NCI-H2107 treated with DMSO at 0.1 percent for 48 hours (cell line): Measurements from ENCODE around the gene TTC9B.
A peak's percentile ranks its signal among the peaks of the same experiment; 100 is the strongest.
"Not testable (repeated sequence)": the region's sequence is repeated elsewhere in the genome, so short reads cannot be mapped to it uniquely, and the experiment has no call there.

Experiments used
- DNase-seq: peaks from one replicate; lab custom pipeline; 2025; ENCODE audit not compliant: unreplicated experiment; lab: John Stamatoyannopoulos, UW

TTC9B gene

GRCh38 chr19:40233811-40234389, 15.7 kb upstream of the TTC9B start:
- no peak for DNase-seq

- no peak for DNase-seq
Observed at GRCh38 chr19:40232949-40233810, 15.0 kb upstream of the TTC9B start.

GRCh38 chr19:40232479-40232878, 14.3 kb upstream of the TTC9B start:
- DNase-seq = no peak

GRCh38 chr19:40231544-40232424, 13.6 kb upstream of the TTC9B start:
- DNase-seq = no peak

- no peak for DNase-seq
Observed at GRCh38 chr19:40231057-40231456, 12.9 kb upstream of the TTC9B start.

GRCh38 chr19:40229926-40230417, 11.8 kb upstream of the TTC9B start:
- DNase-seq = no peak

- no peak for DNase-seq
Observed at GRCh38 chr19:40229484-40229883, 11.3 kb upstream of the TTC9B start.

- no peak for DNase-seq
Observed at GRCh38 chr19:40228863-40229262, 10.7 kb upstream of the TTC9B start.

GRCh38 chr19:40228346-40228745, 10.2 kb upstream of the TTC9B start:
- no peak for DNase-seq

- no peak for DNase-seq
Observed at GRCh38 chr19:40225440-40226305, 7.5 kb upstream of the TTC9B start.

- no peak for DNase-seq
Observed at GRCh38 chr19:40224342-40225150, 6.4 kb upstream of the TTC9B start.

- no peak for DNase-seq
Observed at GRCh38 chr19:40223135-40223822, 5.1 kb upstream of the TTC9B start.

GRCh38 chr19:40221858-40222619, 3.9 kb upstream of the TTC9B start:
- DNase-seq = peak; percentile 74

- DNase-seq = no peak
Observed at GRCh38 chr19:40220674-40221073, 2.5 kb upstream of the TTC9B start.

GRCh38 chr19:40219721-40220276, 1.6 kb upstream of the TTC9B start:
- DNase-seq = no peak

- not testable (repeated sequence) for DNase-seq
Observed at GRCh38 chr19:40219029-40219428, 845 bp upstream of the TTC9B start.

- DNase-seq = peak; percentile 61
Observed at GRCh38 chr19:40217027-40217810, 965 bp downstream of the TTC9B start.

- DNase-seq = no peak
Observed at GRCh38 chr19:40216777-40217026, 1.5 kb downstream of the TTC9B start.
